H1 (cell line): ENCODE results near the gene LOXHD1. TPM values are rescaled to one million over a fixed set of nuclear protein-coding genes. Genes with fewer than 3 reads are reported as not detected.

ENCODE experiments used
- CTCF ChIA-PET: fragments of 300-600 bp; sonication (Branson Sonifier 250); formaldehyde crosslinking; loops from one replicate; lab custom pipeline; 2021; ENCODE audit not compliant: partially characterized antibody; lab: Charles Lee
- POLR2A ChIA-PET: fragments of 300-600 bp; sonication (Branson Sonifier 250); formaldehyde crosslinking; loops from one replicate; lab custom pipeline; 2021; ENCODE audit warnings: inconsistent platforms; ENCODE audit not compliant: partially characterized antibody; lab: Charles Lee
- DNase-seq, 2 experiments: peaks; one replicate each; pipeline versions ENCODE4 v3.0.0 to v3.0.0-alpha.2; 2010 to 2022; ENCODE audit warnings: low spot score in 2 of 2, low read depth in 1 of 2, mixed read lengths in 1 of 2
- FAIRE-seq: peaks from 2 replicates; lab custom pipeline; 2011; peaks lifted over from hg19 to GRCh38; lab: Jason Lieb, UNC
- H2AFZ ChIP-seq: 2 replicates; pipeline ENCODE4 v1.8.1; 2012; ENCODE audit warnings: low read length, inconsistent platforms
- H2AK5ac ChIP-seq: 2 replicates; pipeline ENCODE4 v1.6.1; 2013; ENCODE audit warnings: low read depth, low read length
- H2BK120ac ChIP-seq: replicated peaks from 2 replicates; pipeline ENCODE3; 2013; ENCODE audit warnings: low read depth, low read length, inconsistent platforms
- H2BK12ac ChIP-seq: 2 replicates; pipeline ENCODE4 v1.6.1; 2013; ENCODE audit warnings: low read depth, low read length
- H2BK15ac ChIP-seq: 2 replicates; pipeline ENCODE4 v1.6.1; 2013; ENCODE audit warnings: low read length
- H2BK20ac ChIP-seq: 2 replicates; pipeline ENCODE4 v1.6.1; 2013; ENCODE audit warnings: low read length
- H2BK5ac ChIP-seq: 2 replicates; pipeline ENCODE4 v1.6.1; 2013; ENCODE audit warnings: low read depth, low read length
- H3K14ac ChIP-seq: 2 replicates; pipeline ENCODE4 v1.6.1; 2013; ENCODE audit warnings: inconsistent platforms; ENCODE audit not compliant: insufficient read length
- H3K18ac ChIP-seq: 2 replicates; pipeline ENCODE4 v1.6.1; 2013; ENCODE audit warnings: low read length; ENCODE audit errors: extremely low read depth
- H3K23ac ChIP-seq: 2 replicates; pipeline ENCODE4 v1.6.1; 2013; ENCODE audit warnings: inconsistent platforms; ENCODE audit not compliant: insufficient read length
- H3K23me2 ChIP-seq: 2 replicates; pipeline ENCODE4 v1.6.1; 2013; ENCODE audit warnings: low read depth, low read length
- H3K27ac ChIP-seq: 2 replicates; pipeline ENCODE4 v1.6.1; 2011; ENCODE audit warnings: low read depth, low read length, inconsistent platforms
- H3K27me3 ChIP-seq, 4 experiments: replicated peaks in 1 of 4; 1 replicate in 1 of 4; 2 replicates in 3 of 4; pipeline versions ENCODE4 v1.6.1 to v1.8.1; 2011 to 2013; ENCODE audit warnings: low read length in 3 of 4, mild to moderate bottlenecking in 3 of 4, inconsistent platforms in 2 of 4, mixed read lengths in 2 of 4, moderate library complexity in 1 of 4; ENCODE audit not compliant: control insufficient read depth in 3 of 4, insufficient read depth in 3 of 4; ENCODE audit errors: extremely low read depth in 1 of 4
- H3K36me3 ChIP-seq, 4 experiments: 2 replicates each; pipeline versions ENCODE4 v1.6.1 to v1.8.1; 2011 to 2013; ENCODE audit warnings: mild to moderate bottlenecking in 4 of 4, low read length in 3 of 4, moderate library complexity in 2 of 4, control low read depth in 1 of 4, inconsistent platforms in 1 of 4; ENCODE audit not compliant: insufficient read depth in 4 of 4, control insufficient read depth in 2 of 4
- H3K4ac ChIP-seq: replicated peaks from 2 replicates; pipeline ENCODE3; 2013; ENCODE audit warnings: low read length, low read depth, mixed read lengths, inconsistent platforms; ENCODE audit not compliant: insufficient read length
- H3K4me1 ChIP-seq, 4 experiments: replicated peaks in 1 of 4; 1 replicate in 1 of 4; 2 replicates in 3 of 4; pipeline versions ENCODE4 v1.6.1 to v1.8.1; 2011 to 2013; ENCODE audit warnings: low read length in 3 of 4, inconsistent platforms in 2 of 4, mixed read lengths in 1 of 4; ENCODE audit not compliant: insufficient read depth in 4 of 4, control insufficient read depth in 3 of 4
- H3K4me2 ChIP-seq, 2 experiments: 2 replicates each; pipeline versions ENCODE4 v1.6.1 to v1.8.1; 2011 to 2013; ENCODE audit warnings: low read depth in 2 of 2, low read length in 2 of 2, control low read depth in 1 of 2, inconsistent platforms in 1 of 2, mild to moderate bottlenecking in 1 of 2; ENCODE audit not compliant: insufficient read depth in 1 of 2
- H3K4me3 ChIP-seq, 4 experiments: fragments of 200-600, 300-600 bp in 1 of 4; sonication (generic), shearing (Covaris generic), sonication (Bioruptor Twin) in 1 of 4; 2 replicates each; pipeline versions ENCODE4 v1.5.1 to v1.8.1; 2011 to 2016; ENCODE audit warnings: low read length in 4 of 4, low read depth in 3 of 4, control low read depth in 2 of 4, inconsistent platforms in 2 of 4, mild to moderate bottlenecking in 2 of 4, mixed read lengths in 1 of 4, moderate library complexity in 1 of 4; ENCODE audit not compliant: insufficient read depth in 2 of 4; ENCODE audit errors: extremely low read depth in 1 of 4
- H3K56ac ChIP-seq: replicated peaks from 2 replicates; pipeline ENCODE3; 2013; ENCODE audit warnings: low read depth, mild to moderate bottlenecking, mixed read lengths, low read length, inconsistent platforms; ENCODE audit not compliant: insufficient read length
- H3K79me1 ChIP-seq: 2 replicates; pipeline ENCODE4 v1.6.1; 2013; ENCODE audit warnings: low read depth, low read length, control low read depth
- H3K79me2 ChIP-seq, 2 experiments: 2 replicates each; pipeline versions ENCODE4 v1.6.1 to v1.8.1; 2012 to 2013; ENCODE audit warnings: low read length in 2 of 2, mild to moderate bottlenecking in 2 of 2, inconsistent platforms in 1 of 2; ENCODE audit not compliant: insufficient read depth in 2 of 2, control insufficient read depth in 1 of 2
- H3K9ac ChIP-seq, 4 experiments: replicated peaks in 1 of 4; 1 replicate in 1 of 4; 2 replicates in 3 of 4; pipeline versions ENCODE4 v1.6.1 to v1.8.1; 2011 to 2013; ENCODE audit warnings: low read depth in 3 of 4, low read length in 3 of 4, control low read depth in 2 of 4, mild to moderate bottlenecking in 2 of 4, moderate library complexity in 2 of 4, inconsistent platforms in 1 of 4; ENCODE audit errors: extremely low read depth in 1 of 4
- H3K9me3 ChIP-seq, 2 experiments: 2 replicates each; pipeline versions ENCODE4 v1.6.1 to v1.8.1; 2012 to 2013; ENCODE audit warnings: mild to moderate bottlenecking in 2 of 2, moderate library complexity in 2 of 2, control low read depth in 1 of 2, inconsistent platforms in 1 of 2, low read depth in 1 of 2, low read length in 1 of 2, mixed read lengths in 1 of 2; ENCODE audit not compliant: insufficient read depth in 2 of 2
- H4K20me1 ChIP-seq, 2 experiments: replicated peaks in 1 of 2; 2 replicates each; pipeline versions ENCODE3 to v1.8.1; 2011 to 2013; ENCODE audit warnings: inconsistent platforms in 2 of 2, low read length in 2 of 2, mild to moderate bottlenecking in 1 of 2; ENCODE audit not compliant: insufficient read depth in 2 of 2, control insufficient read depth in 1 of 2
- H4K5ac ChIP-seq: 2 replicates; pipeline ENCODE4 v1.6.1; 2013; ENCODE audit warnings: low read length, low read depth, mixed read lengths, inconsistent platforms; ENCODE audit not compliant: insufficient read length
- H4K8ac ChIP-seq: 2 replicates; pipeline ENCODE4 v1.8.0; 2013; ENCODE audit warnings: mild to moderate bottlenecking, moderate library complexity, low read length, inconsistent platforms; ENCODE audit not compliant: insufficient read depth; ENCODE audit errors: extremely low read depth
- H4K91ac ChIP-seq: replicated peaks from 2 replicates; pipeline ENCODE3; 2013; ENCODE audit warnings: low read length, mixed read lengths, inconsistent platforms; ENCODE audit not compliant: insufficient read length
- BCL11A ChIP-seq, 2 experiments: IDR thresholded peaks; one replicate each; pipeline ENCODE4 v1.6.1; 2011; ENCODE audit warnings: low read depth in 2 of 2, low read length in 2 of 2, mild to moderate bottlenecking in 2 of 2
- GABPA ChIP-seq: IDR thresholded peaks from 2 replicates; pipeline ENCODE4 v1.6.1; 2011; ENCODE audit warnings: mild to moderate bottlenecking, low read length, moderate library complexity, borderline replicate concordance; ENCODE audit not compliant: insufficient read depth
- GTF2F1 ChIP-seq: IDR thresholded peaks from 2 replicates; pipeline ENCODE4 v1.6.1; 2012; ENCODE audit warnings: low read depth, low read length, improper control_type of control experiment, borderline replicate concordance
- JUN ChIP-seq: IDR thresholded peaks from 2 replicates; pipeline ENCODE4 v1.6.1; 2011; ENCODE audit warnings: low read depth, mild to moderate bottlenecking, improper control_type of control experiment, low read length
- NANOG ChIP-seq: IDR thresholded peaks from 2 replicates; pipeline ENCODE4 v1.6.1; 2011; ENCODE audit warnings: low read length, low read depth, mild to moderate bottlenecking, inconsistent platforms; ENCODE audit not compliant: insufficient read depth, poor library complexity, severe bottlenecking
- RXRA ChIP-seq: IDR thresholded peaks from 2 replicates; pipeline ENCODE4 v1.6.1; 2011; ENCODE audit warnings: low read depth, mild to moderate bottlenecking, low read length, moderate library complexity; ENCODE audit not compliant: insufficient read depth
- SIRT6 ChIP-seq: IDR thresholded peaks from one replicate; pipeline ENCODE4 v1.7.1; 2012; ENCODE audit warnings: low read length, inconsistent platforms
- SP1 ChIP-seq: IDR thresholded peaks from 2 replicates; pipeline ENCODE4 v1.6.1; 2011; ENCODE audit warnings: low read depth, low read length
- TEAD4 ChIP-seq: IDR thresholded peaks from 2 replicates; pipeline ENCODE4 v1.6.1; 2012; ENCODE audit warnings: low read depth, low read length, inconsistent platforms, mixed read lengths
- WGBS, 2 experiments: shearing (Covaris generic) in 1 of 2; methylation state at CpG; one replicate each; pipeline versions ENCODE4 v1.1.6 to v1.1.7; 2013 to 2015; ENCODE audit warnings: low lambda C conversion rate in 2 of 2, mixed read lengths in 2 of 2, inconsistent platforms in 1 of 2, low coverage in 1 of 2, missing lambda C conversion rate in 1 of 2; ENCODE audit not compliant: insufficient replicate concordance in 2 of 2, insufficient coverage in 1 of 2, insufficient read length in 1 of 2; ENCODE audit errors: extremely low coverage in 1 of 2, missing lambda C conversion rate in 1 of 2; 5-methylcytosine and 5-hydroxymethylcytosine counted together
- polyA plus RNA-seq, 7 experiments: library from polyadenylated mRNA; depleted of rRNA in 3 of 7; stranded (reverse) in 5 of 7; unstranded in 2 of 7; fragments of >200 nt in 5 of 7; fragments of 200-250 nt in 2 of 7; gene quantifications; 1 replicate in 5 of 7; 2 replicates in 1 of 7; 4 replicates in 1 of 7; pipeline versions ENCODE4 v1.2.1 to v1.2.3, GENCODE V29; 2011 to 2013; ENCODE audit warnings: missing spikeins in 2 of 7, mixed read lengths in 2 of 7
- total RNA-seq: library from RNA; stranded (reverse); fragmentation: NEBNext Ultra II Directional; extraction: Animal tissue kit (Norgen Biotek cat#: 25700); gene quantifications from 2 replicates; pipeline ENCODE4 v1.2.1, GENCODE V29; 2021
- TF ChIP-seq, protein P1 (sequence below): IDR thresholded peaks from 2 replicates; pipeline ENCODE4 v1.6.1; 2012; ENCODE audit warnings: low read length, inconsistent platforms

The LOXHD1 gene
- total and polyA plus RNA-seq, 2 of the 8 experiments (the other 6 are each of a cell fraction or from before 2014, with no cell fraction given) = 0.02 TPM; not detected in 1

DNA sequence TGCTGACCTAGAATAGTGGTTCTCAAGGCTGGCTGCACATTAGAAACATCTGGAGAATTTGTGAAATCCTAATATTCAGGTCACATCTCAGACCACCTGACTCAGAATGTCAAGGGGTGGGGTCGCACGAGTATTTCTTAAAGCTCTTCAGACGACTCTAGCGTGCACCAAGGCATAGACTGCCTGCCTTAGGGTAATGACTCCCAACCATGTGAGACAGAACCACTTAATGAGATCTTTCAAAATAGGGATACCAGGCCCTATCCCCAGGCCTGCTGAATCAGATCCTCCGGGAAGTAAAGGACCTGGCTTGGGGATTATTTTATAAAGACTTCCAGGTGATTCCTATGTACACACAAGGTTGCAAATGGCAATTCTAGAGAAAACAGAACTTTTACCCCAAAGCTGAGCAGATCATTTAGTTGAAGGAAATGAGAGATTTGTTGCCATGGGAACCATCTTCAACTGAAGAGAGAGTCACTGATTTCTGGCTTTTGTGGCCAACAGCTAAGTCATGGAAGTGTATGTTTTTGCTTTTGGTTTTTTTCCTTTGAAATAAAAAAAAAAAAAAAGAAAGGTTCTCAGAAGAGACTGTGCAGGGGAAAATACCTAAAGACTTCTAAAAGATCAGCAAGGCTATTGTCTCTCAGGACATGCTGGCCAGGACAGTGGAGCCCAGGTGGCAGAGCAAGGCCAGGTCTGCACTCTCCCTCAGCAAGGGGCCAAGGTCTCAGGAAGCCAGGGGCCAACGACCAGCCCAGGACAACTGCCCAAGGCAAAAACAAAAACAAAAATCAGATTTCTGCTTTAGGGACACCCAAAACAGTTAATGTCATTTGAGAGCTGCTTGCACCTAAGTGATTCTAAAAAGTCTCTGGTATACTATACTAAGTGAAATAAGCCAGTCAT lies 15.3 kb upstream of the LOXHD1 start:
- Histone ChIP-seq H4K5ac (no peak overlapping the region), H3K4me3 (no peak overlapping the region), H3K27ac (no peak overlapping the region), H3K4ac (no peak overlapping the region), H2BK15ac (no peak overlapping the region), H2BK5ac (no peak overlapping the region), H3K4me2 (no peak overlapping the region), H3K4me1 (peaks cover 0 to 10% (median 3%) of the 10 kb centered on the region in 4 experiments; a peak in 5 of 7 replicates), H4K20me1 (no peaks in the 10 kb centered on the region), H3K27me3 (no peaks in the 10 kb centered on the region; a peak in 1 of 7 replicates), H3K14ac (no peak overlapping the region), H3K79me2 (no peaks in the 10 kb centered on the region), H2BK12ac (no peak overlapping the region), H3K9ac (no peak overlapping the region), H3K18ac (no peak overlapping the region), H2AK5ac (no peak overlapping the region), H2BK20ac (no peak overlapping the region), H4K91ac (no peak overlapping the region), H2AFZ (no peak overlapping the region), H3K23me2 (0 out of 2 replicates have a peak, but pooled peaks cover 2% of the 10 kb centered on the region), H4K8ac (no peak overlapping the region), H3K9me3 (no peaks in the 10 kb centered on the region), H3K23ac (no peak overlapping the region), H2BK120ac (no peak overlapping the region), H3K56ac (no peak overlapping the region), H3K79me1 (no peaks in the 10 kb centered on the region; the same call in 1 of the 2 replicates), H3K36me3 (no peaks in the 10 kb centered on the region)
- no peak for DNase-seq
- 82% methylated on average over 6 of the region's 6 CpGs; no CpG with 5 or more reads in 1 of the 2 experiments for WGBS, 2 experiments
- FAIRE-seq = no peak
- ChIA-PET CTCF (interaction anchor here (1.2 to 3.4 kb wide), 4 partner anchors 9 to 392 kb away, joined by 3 to 22 read pairs (median 4); no protein-coding TSS in a partner anchor), POLR2A (no interaction called here)
- no peak for TF ChIP-seq NANOG
- TF ChIP-seq GTF2F1 = no peak
- no peak for TF ChIP-seq GABPA
- no peak for TF ChIP-seq BCL11A (IDR thresholded peaks at IDR 0.05; ENCODE audit: low read depth in 2 of 2, low read length in 2 of 2)
- TF ChIP-seq JUN = no peak
- no peak for TF ChIP-seq RXRA
- TF ChIP-seq TEAD4 = no peak
- no peak for TF ChIP-seq SP1
- TF ChIP-seq SIRT6 = no peak
- TF ChIP-seq, protein P1, sequence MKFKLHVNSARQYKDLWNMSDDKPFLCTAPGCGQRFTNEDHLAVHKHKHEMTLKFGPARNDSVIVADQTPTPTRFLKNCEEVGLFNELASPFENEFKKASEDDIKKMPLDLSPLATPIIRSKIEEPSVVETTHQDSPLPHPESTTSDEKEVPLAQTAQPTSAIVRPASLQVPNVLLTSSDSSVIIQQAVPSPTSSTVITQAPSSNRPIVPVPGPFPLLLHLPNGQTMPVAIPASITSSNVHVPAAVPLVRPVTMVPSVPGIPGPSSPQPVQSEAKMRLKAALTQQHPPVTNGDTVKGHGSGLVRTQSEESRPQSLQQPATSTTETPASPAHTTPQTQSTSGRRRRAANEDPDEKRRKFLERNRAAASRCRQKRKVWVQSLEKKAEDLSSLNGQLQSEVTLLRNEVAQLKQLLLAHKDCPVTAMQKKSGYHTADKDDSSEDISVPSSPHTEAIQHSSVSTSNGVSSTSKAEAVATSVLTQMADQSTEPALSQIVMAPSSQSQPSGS = no peak
